Measurements from ENCODE around the gene HUNK. TPM values are rescaled to one million over a fixed set of nuclear protein-coding genes. Genes with fewer than 3 reads are reported as not detected.

Gene HUNK
- total and polyA plus RNA-seq, 2 donors (not counting 1 experiment from before 2014, with no cell fraction given) = 0.01 to 0.07 TPM

- H3K27me3 ChIP-seq (replicated peaks in 1 of 4; ENCODE audit: control extremely low read depth in 1 of 4, control insufficient read depth in 3 of 4, insufficient read depth in 4 of 4, low read length in 3 of 4) = peaks cover 0 to 15% (median 1%) of the 10 kb centered on the region in 4 experiments
- no peaks in the 10 kb centered on the region for H3K9me3 ChIP-seq (ENCODE audit: control extremely low read depth in 1 of 3, control insufficient read depth in 2 of 3, insufficient read depth in 1 of 3, low read length in 2 of 3)
- Mint-ChIP-seq H3K4me1 (no peaks in the 10 kb centered on the region), H3K27me3 (peaks cover 39% of the 10 kb centered on the region), H3K9me3 (ENCODE audit: insufficient read depth) (peaks cover 2% of the 10 kb centered on the region), H3K27ac (no peak overlapping the region), H3K4me3 (no peak overlapping the region)
- H3K4me2 ChIP-seq (replicated peaks; ENCODE audit: low read depth, low read length, poor library complexity, severe bottlenecking) = no peak overlapping the region
- no peak overlapping the region for H3K9ac ChIP-seq (ENCODE audit: low read length)
- no peak overlapping the region for H3K27ac ChIP-seq (ENCODE audit: low read length in 2 of 2)
- H3K4me1 ChIP-seq (ENCODE audit: control insufficient read depth in 2 of 2, insufficient read depth in 2 of 2, low read length in 2 of 2) = no peaks in the 10 kb centered on the region
- ATAC-seq (ENCODE audit: low read depth) (no peak), DNase-seq (no peak)
- H3K4me3 ChIP-seq (ENCODE audit: control extremely low read depth in 1 of 5, extremely low read depth in 1 of 5, insufficient read depth in 1 of 5, low read depth in 2 of 5, low read length in 4 of 5) = no peak overlapping the region
- H3K79me2 ChIP-seq (ENCODE audit: control insufficient read depth, insufficient read depth, low read length) = no peaks in the 10 kb centered on the region
- H3K36me3 ChIP-seq (replicated peaks in 1 of 2; ENCODE audit: control extremely low read depth in 1 of 2, control insufficient read depth in 1 of 2, extremely low read depth in 1 of 2, insufficient read depth in 2 of 2, low read length in 1 of 2) = no peaks in the 10 kb centered on the region
- CTCF ChIA-PET = no interaction called here
- POLR2A ChIA-PET = no interaction called here
- H2AFZ ChIP-seq (ENCODE audit: insufficient read depth, low read depth, low read length, poor library complexity, severe bottlenecking) = no peak overlapping the region
- 90% methylated on average over 8 of the region's 8 CpGs for WGBS (ENCODE audit: insufficient coverage)
- H4K20me1 ChIP-seq (ENCODE audit: control insufficient read depth, insufficient read depth, low read length, poor library complexity, severe bottlenecking) = no peaks in the 10 kb centered on the region
- TF ChIP-seq EZH2 (IDR thresholded peaks at IDR 0.05; ENCODE audit: borderline replicate concordance, insufficient read depth, low read depth, low read length, poor library complexity, severe bottlenecking) = no peak
- intact Hi-C loops (cut with micrococcal nuclease) = no loop called here
These were observed 8.0 kb downstream of the HUNK start for GRCh38 chr21:31880816-31881215.

GRCh38 chr21:31882711-31883110 is 9.9 kb downstream of the HUNK start:
- intact Hi-C loops (cut with micrococcal nuclease) = no loop called here
- Histone ChIP-seq H3K36me3 (replicated peaks in 1 of 2; ENCODE audit: control extremely low read depth in 1 of 2, control insufficient read depth in 1 of 2, extremely low read depth in 1 of 2, insufficient read depth in 2 of 2, low read length in 1 of 2) (no peaks in the 10 kb centered on the region), H3K9me3 (ENCODE audit: control extremely low read depth in 1 of 3, control insufficient read depth in 2 of 3, insufficient read depth in 1 of 3, low read length in 2 of 3) (no peaks in the 10 kb centered on the region), H3K79me2 (ENCODE audit: control insufficient read depth, insufficient read depth, low read length) (no peaks in the 10 kb centered on the region), H3K27me3 (replicated peaks in 1 of 4; ENCODE audit: control extremely low read depth in 1 of 4, control insufficient read depth in 3 of 4, insufficient read depth in 4 of 4, low read length in 3 of 4) (peaks cover 0 to 6% (median 0%) of the 10 kb centered on the region in 4 experiments), H3K4me3 (ENCODE audit: control extremely low read depth in 1 of 5, extremely low read depth in 1 of 5, insufficient read depth in 1 of 5, low read depth in 2 of 5, low read length in 4 of 5) (no peak overlapping the region), H3K4me1 (ENCODE audit: control insufficient read depth in 2 of 2, insufficient read depth in 2 of 2, low read length in 2 of 2) (no peaks in the 10 kb centered on the region), H3K27ac (ENCODE audit: low read length in 2 of 2) (no peak overlapping the region), H3K4me2 (replicated peaks; ENCODE audit: low read depth, low read length, poor library complexity, severe bottlenecking) (no peak overlapping the region), H2AFZ (ENCODE audit: insufficient read depth, low read depth, low read length, poor library complexity, severe bottlenecking) (no peak overlapping the region), H3K9ac (ENCODE audit: low read length) (no peak overlapping the region), H4K20me1 (ENCODE audit: control insufficient read depth, insufficient read depth, low read length, poor library complexity, severe bottlenecking) (no peaks in the 10 kb centered on the region)
- Mint-ChIP-seq H3K4me1 (no peaks in the 10 kb centered on the region), H3K27ac (no peak overlapping the region), H3K9me3 (ENCODE audit: insufficient read depth) (peaks cover 2% of the 10 kb centered on the region), H3K27me3 (peaks cover 35% of the 10 kb centered on the region), H3K4me3 (no peak overlapping the region)
- DNase-seq (no peak), ATAC-seq (ENCODE audit: low read depth) (no peak)
- ChIA-PET CTCF (no interaction called here), POLR2A (no interaction called here)
- no peak for TF ChIP-seq EZH2 (IDR thresholded peaks at IDR 0.05; ENCODE audit: borderline replicate concordance, insufficient read depth, low read depth, low read length, poor library complexity, severe bottlenecking)
- TF ChIP-seq CTCF (IDR thresholded peaks at IDR 0.05) = no peak

All from B cell (primary cell).